Testis (tissue), 2 donors: Measurements from ENCODE around the gene TP53BP2.

Source experiments
- CTCF ChIP-seq, 3 experiments: fragments of 450-650 bp in 2 of 3; fragments of 200-600 bp in 1 of 3; sonication (generic) in 1 of 3; IDR thresholded peaks; one replicate each; pipeline ENCODE4 v1.5.1; 2016 to 2019; ENCODE audit warnings: antibody characterized with exemption in 3 of 3, mild to moderate bottlenecking in 2 of 3, moderate library complexity in 1 of 3
- POLR2A ChIP-seq: fragments of 450-650 bp; IDR thresholded peaks from one replicate; pipeline ENCODE4 v1.6.1; 2017; ENCODE audit warnings: antibody characterized with exemption, mild to moderate bottlenecking, moderate library complexity

GRCh38 chr1:223842784-223843183 is 3.0 kb downstream of the TP53BP2 start:
- TF ChIP-seq POLR2A, result no peak
- TF ChIP-seq CTCF (IDR thresholded peaks at IDR 0.05), result no peak
